ACC112 (cell line): ENCODE measurements around the gene COL24A1.
"Not testable (repeated sequence)": the region's sequence is repeated elsewhere in the genome, so short reads cannot be mapped to it uniquely, and the experiment has no call there.

Experiments used
- H2AFZ ChIP-seq: fragments of 200-600 bp; sonication (generic); one replicate; pipeline ENCODE4 v1.6.0; 2017; ENCODE audit warnings: antibody characterized with exemption, low read length; ENCODE audit not compliant: unreplicated experiment
- H3K27ac ChIP-seq: fragments of 200-600 bp; sonication (generic); 2 replicates; pipeline ENCODE4 v1.5.1; 2014; ENCODE audit warnings: low read depth, mild to moderate bottlenecking, antibody characterized with exemption, low read length, moderate library complexity
- H3K27me3 ChIP-seq: fragments of 200-600 bp; sonication (generic); 2 replicates; pipeline ENCODE4 v1.6.1; 2014; ENCODE audit warnings: mild to moderate bottlenecking, antibody characterized with exemption, low read length, moderate library complexity, mixed read lengths; ENCODE audit not compliant: insufficient read depth
- H3K36me3 ChIP-seq: fragments of 200-600 bp; sonication (generic); 2 replicates; pipeline ENCODE4 v1.6.1; 2016; ENCODE audit warnings: mild to moderate bottlenecking, antibody characterized with exemption, low read length, moderate library complexity, mixed read lengths; ENCODE audit not compliant: insufficient read depth
- H3K4me1 ChIP-seq: fragments of 200-600 bp; sonication (generic); one replicate; pipeline ENCODE4 v1.6.1; 2016; ENCODE audit warnings: low read length, mixed read lengths; ENCODE audit not compliant: insufficient read depth, unreplicated experiment, control insufficient read depth
- H3K4me3 ChIP-seq: fragments of 200-600 bp; sonication (generic); 2 replicates; pipeline ENCODE4 v1.5.1; 2014; ENCODE audit warnings: mild to moderate bottlenecking, low read depth, low read length
- H3K79me2 ChIP-seq: fragments of 200-600 bp; sonication (generic); one replicate; pipeline ENCODE4 v1.6.0; 2016; ENCODE audit warnings: low read length; ENCODE audit not compliant: control insufficient read depth, unreplicated experiment, insufficient read depth

The COL24A1 gene

GRCh38 chr1:85991261-85991660 lies 165.3 kb downstream of the COL24A1 start:
- Histone ChIP-seq H3K4me3 (no peak overlapping the region), H3K27me3 (no peaks in the 10 kb centered on the region), H3K36me3 (no peaks in the 10 kb centered on the region), H3K4me1 (no peaks in the 10 kb centered on the region), H3K27ac (no peak overlapping the region), H2AFZ (peak overlapping the region; percentile 13), H3K79me2 (no peaks in the 10 kb centered on the region)

- no peaks in the 10 kb centered on the region for H3K27me3 ChIP-seq
- no peaks in the 10 kb centered on the region for H3K36me3 ChIP-seq
- no peak overlapping the region for H2AFZ ChIP-seq
- no peaks in the 10 kb centered on the region for H3K4me1 ChIP-seq
- no peaks in the 10 kb centered on the region for H3K79me2 ChIP-seq
- no peak overlapping the region for H3K27ac ChIP-seq
- H3K4me3 ChIP-seq: no peak overlapping the region
Observed at GRCh38 chr1:85984636-85985035, 171.9 kb downstream of the COL24A1 start.

GRCh38 chr1:85983316-85983715 lies 173.3 kb downstream of the COL24A1 start:
- no peaks in the 10 kb centered on the region for H3K4me1 ChIP-seq
- no peaks in the 10 kb centered on the region for H3K27me3 ChIP-seq
- no peaks in the 10 kb centered on the region for H3K36me3 ChIP-seq
- no peaks in the 10 kb centered on the region for H3K79me2 ChIP-seq
- H3K27ac ChIP-seq: no peak overlapping the region
- no peak overlapping the region for H3K4me3 ChIP-seq
- H2AFZ ChIP-seq: no peak overlapping the region

- Histone ChIP-seq H3K27me3 (no peaks in the 10 kb centered on the region), H3K4me1 (no peaks in the 10 kb centered on the region), H3K27ac (no peak overlapping the region), H2AFZ (no peak overlapping the region), H3K79me2 (no peaks in the 10 kb centered on the region), H3K36me3 (no peaks in the 10 kb centered on the region), H3K4me3 (no peak overlapping the region)
Observed at GRCh38 chr1:85976516-85977205, 179.9 kb downstream of the COL24A1 start.

GRCh38 chr1:85975912-85976371 lies 180.6 kb downstream of the COL24A1 start:
- H3K79me2 ChIP-seq: no peaks in the 10 kb centered on the region
- H2AFZ ChIP-seq: no peak overlapping the region
- H3K4me1 ChIP-seq: no peaks in the 10 kb centered on the region
- no peak overlapping the region for H3K4me3 ChIP-seq
- no peaks in the 10 kb centered on the region for H3K36me3 ChIP-seq
- H3K27ac ChIP-seq: no peak overlapping the region
- no peaks in the 10 kb centered on the region for H3K27me3 ChIP-seq

GRCh38 chr1:85962457-85962856 lies 194.1 kb downstream of the COL24A1 start:
- Histone ChIP-seq H3K36me3 (no peaks in the 10 kb centered on the region), H3K4me3 (no peak overlapping the region), H3K79me2 (no peaks in the 10 kb centered on the region), H3K27me3 (no peaks in the 10 kb centered on the region), H3K27ac (no peak overlapping the region), H2AFZ (no peak overlapping the region), H3K4me1 (no peaks in the 10 kb centered on the region)

GRCh38 chr1:85957760-85958159 lies 198.8 kb downstream of the COL24A1 start:
- Histone ChIP-seq H3K4me3 (no peak overlapping the region), H3K27ac (no peak overlapping the region), H3K36me3 (no peaks in the 10 kb centered on the region), H3K27me3 (no peaks in the 10 kb centered on the region), H3K4me1 (no peaks in the 10 kb centered on the region), H2AFZ (no peak overlapping the region), H3K79me2 (no peaks in the 10 kb centered on the region)

GRCh38 chr1:85955218-85955617 lies 201.4 kb downstream of the COL24A1 start:
- not testable (repeated sequence) for H3K27ac ChIP-seq, H3K4me1 ChIP-seq, H3K79me2 ChIP-seq, H3K36me3 ChIP-seq, H3K4me3 ChIP-seq, H3K27me3 ChIP-seq, H2AFZ ChIP-seq

GRCh38 chr1:85952460-85952859 lies 204.1 kb downstream of the COL24A1 start:
- H3K4me1 ChIP-seq: no peaks in the 10 kb centered on the region
- H3K36me3 ChIP-seq: no peaks in the 10 kb centered on the region
- H3K27ac ChIP-seq: no peak overlapping the region
- H3K79me2 ChIP-seq: no peaks in the 10 kb centered on the region
- H3K27me3 ChIP-seq: no peaks in the 10 kb centered on the region
- H3K4me3 ChIP-seq: no peak overlapping the region
- H2AFZ ChIP-seq: no peak overlapping the region

GRCh38 chr1:85947186-85947585 lies 209.4 kb downstream of the COL24A1 start:
- no peaks in the 10 kb centered on the region for H3K27me3 ChIP-seq
- no peaks in the 10 kb centered on the region for H3K4me1 ChIP-seq
- no peak overlapping the region for H3K27ac ChIP-seq
- H2AFZ ChIP-seq: no peak overlapping the region
- H3K4me3 ChIP-seq: no peak overlapping the region; the same call in 1 of the 2 replicates
- no peaks in the 10 kb centered on the region for H3K36me3 ChIP-seq
- no peaks in the 10 kb centered on the region for H3K79me2 ChIP-seq

GRCh38 chr1:85943945-85944344 lies 212.6 kb downstream of the COL24A1 start:
- H3K79me2 ChIP-seq: no peaks in the 10 kb centered on the region
- H3K4me3 ChIP-seq: no peak overlapping the region
- H3K27ac ChIP-seq: no peak overlapping the region
- H2AFZ ChIP-seq: no peak overlapping the region
- H3K36me3 ChIP-seq: no peaks in the 10 kb centered on the region
- H3K27me3 ChIP-seq: no peaks in the 10 kb centered on the region
- no peaks in the 10 kb centered on the region for H3K4me1 ChIP-seq
